Inflammatory macrophage treated with lipopolysaccharide for 4 hours (primary cell): ENCODE results near the gene COQ8A.

Experiments
- DNase-seq: peaks from one replicate; pipeline ENCODE4 v3.0.0-alpha.2; 2020

The COQ8A gene

GRCh38 chr1:227033880-227034279 is 93.8 kb downstream of the COQ8A start:
- no peak for DNase-seq

DNA sequence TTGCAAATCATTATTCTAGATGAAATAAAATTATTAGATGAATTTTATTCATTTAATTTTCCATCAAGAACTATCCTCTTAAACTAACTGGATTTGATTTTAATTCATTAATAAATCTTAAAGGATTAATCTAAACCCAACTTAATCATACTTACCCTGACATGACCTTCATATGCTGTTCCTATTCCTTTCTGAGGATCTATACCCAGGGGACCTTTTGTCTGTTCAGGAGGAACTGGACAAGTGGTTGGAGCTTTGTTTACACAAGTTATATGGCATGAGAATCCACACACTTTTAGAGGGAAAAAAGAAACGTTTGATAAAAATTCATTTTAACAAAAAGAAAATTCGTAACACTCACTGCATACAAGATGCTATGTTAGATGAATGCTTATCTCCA is 95.2 kb downstream of the COQ8A start:
- DNase-seq, result no peak

- no peak for DNase-seq
Observed at GRCh38 chr1:227037121-227037520, 97.0 kb downstream of the COQ8A start.
